NCI-H2171 (cell line): ENCODE measurements around the gene ARID1B.

ENCODE experiments used
- DNase-seq: peaks from one replicate; lab custom pipeline; 2025; lab: John Stamatoyannopoulos, UW

Gene ARID1B

DNA sequence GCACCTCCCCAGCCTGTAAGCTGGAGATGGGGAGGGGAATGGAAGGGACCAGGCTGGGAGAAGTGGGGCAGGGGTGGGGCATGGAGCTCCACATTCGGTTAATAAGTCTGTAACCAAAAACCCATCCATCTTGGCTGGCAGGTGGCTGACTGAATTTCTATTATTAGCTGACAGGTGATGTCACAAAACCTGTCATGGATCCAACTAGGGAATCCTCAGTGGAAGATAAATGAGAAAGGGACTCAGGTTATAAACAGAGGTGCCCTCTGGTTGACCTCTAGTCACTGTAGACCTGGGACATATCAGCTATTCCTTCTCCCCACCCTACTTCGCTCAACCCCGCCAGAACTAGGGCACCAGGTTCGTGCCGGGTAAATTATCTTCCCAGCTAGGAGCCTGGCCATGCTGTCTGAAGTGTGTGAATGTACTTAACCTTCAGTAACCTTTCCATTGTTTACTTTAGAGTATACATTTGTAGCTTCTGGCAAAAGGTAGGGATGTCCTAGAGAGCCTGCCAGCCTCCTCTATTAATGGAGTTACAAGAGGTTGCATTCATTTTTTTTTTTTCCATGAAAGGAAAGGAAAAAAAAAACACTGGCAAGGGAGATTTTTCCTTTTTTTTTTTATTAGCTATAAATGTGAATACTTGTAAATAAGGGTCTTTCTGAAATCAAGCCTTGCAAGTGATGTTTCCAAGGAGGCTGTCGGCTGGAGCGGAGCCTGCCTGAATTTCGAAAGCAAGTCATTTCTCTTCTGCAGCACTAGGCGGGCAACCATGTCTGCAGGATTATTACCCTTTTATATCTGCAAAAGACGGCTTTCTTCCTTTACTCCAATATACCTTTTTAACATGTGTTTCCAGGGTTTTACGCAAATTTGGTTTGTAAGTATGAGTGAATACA lies 410.3 kb downstream of the ARID1B start:
- DNase-seq: peak; percentile 95

DNA sequence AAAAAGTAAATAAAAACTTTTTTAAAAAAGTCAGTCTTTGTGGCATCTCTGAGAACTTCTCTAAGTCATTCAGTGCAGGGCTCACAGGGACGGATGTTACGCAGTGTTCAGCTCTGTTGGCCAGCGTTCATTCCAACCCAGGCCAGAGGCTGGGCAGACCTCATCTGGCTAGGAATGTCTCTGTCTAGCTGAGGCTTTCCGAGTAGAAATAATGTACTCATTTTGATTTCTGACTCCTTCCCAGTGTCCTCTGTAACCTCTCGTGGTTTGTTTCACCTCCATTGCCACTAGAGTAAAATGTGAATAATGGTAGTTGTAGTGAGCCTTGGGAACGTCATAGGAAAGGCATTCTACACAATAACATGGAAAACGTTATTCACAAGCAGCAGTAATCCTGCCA lies 411.0 kb downstream of the ARID1B start:
- no peak for DNase-seq

DNA sequence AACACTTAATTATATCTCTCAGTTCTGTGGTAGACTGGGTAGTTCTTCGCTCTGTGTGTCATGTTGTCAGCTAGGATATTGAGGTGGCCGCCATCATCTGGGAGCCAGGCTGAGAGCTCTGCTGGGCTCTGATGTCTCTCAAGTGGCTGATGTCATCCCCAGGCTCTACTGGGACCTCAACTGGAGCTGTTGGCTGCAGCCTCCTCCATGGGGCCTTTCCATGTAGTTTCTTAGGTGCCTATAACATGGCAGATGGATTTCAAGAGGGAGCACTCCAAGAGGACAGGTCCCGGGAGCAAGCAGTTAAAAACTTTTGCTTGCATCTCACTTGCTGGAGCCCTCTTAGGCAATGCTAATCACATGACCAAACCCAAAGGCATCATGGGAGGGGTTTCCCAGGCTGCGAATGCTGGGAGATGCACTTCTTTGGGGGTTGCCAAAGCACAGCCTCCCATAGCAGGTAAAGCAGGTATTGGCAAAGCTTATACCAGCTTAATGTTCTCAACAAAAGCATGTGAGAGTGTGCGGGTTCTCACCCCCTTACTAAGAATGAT lies 416.3 kb downstream of the ARID1B start:
- no peak for DNase-seq

GRCh38 chr6:157194110-157194509 lies 416.9 kb downstream of the ARID1B start:
- no peak for DNase-seq

GRCh38 chr6:157194643-157195042 lies 417.5 kb downstream of the ARID1B start:
- no peak for DNase-seq

DNA sequence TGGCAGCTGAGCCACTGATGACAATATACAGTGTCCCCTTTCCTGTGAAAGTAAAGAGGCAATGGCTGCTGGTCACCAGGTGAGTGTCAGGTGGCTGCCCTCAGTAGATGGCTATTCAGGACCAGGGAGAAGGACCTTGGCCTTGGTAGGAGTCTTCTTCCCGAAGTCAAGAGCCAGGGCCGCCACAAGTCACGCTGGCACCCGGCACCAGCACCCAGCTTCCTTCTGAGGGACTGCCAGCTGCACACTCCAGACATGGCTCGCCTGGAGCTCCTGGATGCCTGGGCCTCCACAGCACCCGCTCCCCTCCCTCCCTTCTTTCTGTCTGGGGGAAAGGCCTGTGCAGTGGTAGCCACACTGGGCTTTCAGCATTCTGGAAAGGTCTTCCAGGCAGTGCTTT lies 419.2 kb downstream of the ARID1B start:
- DNase-seq: no peak

DNA sequence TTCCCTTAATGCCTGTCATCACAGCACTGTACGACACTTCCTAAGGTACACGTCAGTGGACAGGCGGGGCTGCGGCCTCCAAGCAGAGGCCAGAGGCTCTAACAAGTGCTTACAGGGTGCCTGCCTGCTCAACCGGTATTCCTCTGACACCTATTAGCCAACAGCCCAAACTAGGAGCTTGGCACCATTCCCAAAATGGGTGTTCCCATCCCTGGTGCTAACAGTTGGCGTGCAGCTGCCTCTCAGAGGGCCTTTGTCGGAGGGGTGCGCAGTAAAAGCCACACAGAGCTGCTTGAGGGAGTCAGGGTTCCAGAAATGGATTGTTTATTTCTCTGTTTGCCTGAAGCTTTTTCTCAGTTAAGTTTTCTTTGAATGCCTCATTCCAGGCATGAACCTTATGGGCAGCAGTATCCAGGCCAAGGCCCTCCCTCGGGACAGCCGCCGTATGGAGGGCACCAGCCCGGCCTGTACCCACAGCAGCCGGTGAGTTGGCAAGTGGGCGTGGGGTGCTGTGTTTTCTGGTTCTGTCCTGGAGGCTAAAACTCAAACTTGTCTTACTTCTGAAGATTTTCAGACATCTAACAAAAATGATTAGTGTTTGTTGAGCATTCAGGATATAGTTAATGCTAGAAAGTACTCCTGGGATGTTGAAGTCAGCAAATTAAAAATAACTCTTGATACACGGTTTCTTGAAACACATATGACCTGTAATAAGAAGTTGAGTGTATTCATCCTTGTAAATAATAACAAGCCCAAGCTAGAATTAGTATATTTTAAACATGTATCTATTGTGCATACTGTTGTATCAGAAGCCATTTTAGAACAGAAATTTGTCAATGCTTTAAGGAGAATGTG lies 421.5 kb downstream of the ARID1B start:
- DNase-seq: peak; percentile 94

DNA sequence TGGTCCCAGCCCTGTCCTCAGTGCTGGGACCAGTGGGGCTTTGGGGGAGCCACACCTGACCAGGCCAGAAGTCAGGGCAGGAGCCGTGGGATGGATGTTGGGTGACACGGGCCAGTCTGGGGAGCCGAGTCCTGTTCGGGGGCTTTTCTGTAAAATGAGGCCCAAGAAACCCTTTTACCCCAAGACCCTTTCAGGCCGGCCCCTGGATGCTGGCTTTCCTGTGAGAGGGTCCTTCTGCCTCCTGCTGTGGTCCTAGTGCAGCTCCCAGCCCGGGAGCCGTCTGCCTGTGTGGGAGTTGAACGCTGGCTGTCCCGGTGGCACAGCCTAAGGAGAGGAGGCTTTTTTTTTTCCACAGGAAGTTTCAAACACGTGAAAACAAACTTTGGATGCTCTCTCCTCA lies 422.9 kb downstream of the ARID1B start:
- DNase-seq: no peak

DNA sequence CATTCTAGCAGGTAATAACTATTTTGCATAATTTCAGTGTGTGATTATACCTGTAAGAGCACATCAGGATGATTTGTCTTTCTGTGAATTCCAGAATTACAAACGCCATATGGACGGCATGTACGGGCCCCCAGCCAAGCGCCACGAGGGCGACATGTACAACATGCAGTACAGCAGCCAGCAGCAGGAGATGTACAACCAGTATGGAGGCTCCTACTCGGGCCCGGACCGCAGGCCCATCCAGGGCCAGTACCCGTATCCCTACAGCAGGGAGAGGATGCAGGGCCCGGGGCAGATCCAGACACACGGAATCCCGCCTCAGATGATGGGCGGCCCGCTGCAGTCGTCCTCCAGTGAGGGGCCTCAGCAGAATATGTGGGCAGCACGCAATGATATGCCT lies 423.4 kb downstream of the ARID1B start:
- peak; percentile 64 for DNase-seq

GRCh38 chr6:157201083-157201482 lies 423.9 kb downstream of the ARID1B start:
- no peak for DNase-seq

GRCh38 chr6:157203312-157203744 lies 426.1 kb downstream of the ARID1B start:
- peak; percentile 30 for DNase-seq

GRCh38 chr6:157203764-157204163 lies 426.6 kb downstream of the ARID1B start:
- no peak for DNase-seq

DNA sequence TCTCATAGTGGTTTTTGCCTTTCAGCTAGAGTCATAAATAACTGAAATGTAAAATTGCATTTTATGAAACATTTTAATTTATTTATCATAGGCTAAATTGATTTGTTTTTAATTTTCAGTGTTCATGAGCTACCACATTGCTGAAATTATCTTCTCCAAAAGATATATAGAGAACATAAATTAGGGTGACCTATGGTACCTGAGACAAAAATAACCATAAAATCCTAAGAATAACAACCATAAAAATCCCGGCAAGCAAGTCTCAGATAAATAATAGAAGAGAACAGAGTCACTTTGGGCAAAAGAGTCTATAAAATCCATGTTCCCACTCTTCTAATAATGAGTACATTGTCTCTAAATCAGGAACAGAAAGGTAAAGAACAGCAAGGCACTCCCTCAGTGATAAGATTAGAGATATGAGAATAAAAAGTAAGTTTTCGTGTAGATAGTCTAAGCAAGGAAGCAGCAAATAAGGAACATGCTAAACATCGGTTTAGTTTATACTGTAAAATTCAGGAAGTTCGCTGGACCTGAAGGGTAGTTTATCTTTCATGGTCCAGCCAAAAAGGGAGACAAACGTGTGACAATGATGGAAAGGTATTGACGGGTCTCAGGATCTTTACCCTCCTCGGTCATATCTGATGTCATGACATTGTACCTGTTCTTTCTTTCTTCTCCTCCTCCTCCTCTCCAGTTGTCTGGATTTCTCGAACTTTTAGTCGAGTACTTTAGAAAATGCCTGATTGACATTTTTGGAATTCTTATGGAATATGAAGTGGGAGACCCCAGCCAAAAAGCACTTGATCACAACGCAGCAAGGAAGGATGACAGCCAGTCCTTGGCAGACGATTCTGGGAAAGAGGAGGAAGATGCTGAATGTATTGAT lies 428.5 kb downstream of the ARID1B start:
- no peak for DNase-seq

GRCh38 chr6:157206359-157206815 lies 429.2 kb downstream of the ARID1B start:
- DNase-seq: no peak

DNA sequence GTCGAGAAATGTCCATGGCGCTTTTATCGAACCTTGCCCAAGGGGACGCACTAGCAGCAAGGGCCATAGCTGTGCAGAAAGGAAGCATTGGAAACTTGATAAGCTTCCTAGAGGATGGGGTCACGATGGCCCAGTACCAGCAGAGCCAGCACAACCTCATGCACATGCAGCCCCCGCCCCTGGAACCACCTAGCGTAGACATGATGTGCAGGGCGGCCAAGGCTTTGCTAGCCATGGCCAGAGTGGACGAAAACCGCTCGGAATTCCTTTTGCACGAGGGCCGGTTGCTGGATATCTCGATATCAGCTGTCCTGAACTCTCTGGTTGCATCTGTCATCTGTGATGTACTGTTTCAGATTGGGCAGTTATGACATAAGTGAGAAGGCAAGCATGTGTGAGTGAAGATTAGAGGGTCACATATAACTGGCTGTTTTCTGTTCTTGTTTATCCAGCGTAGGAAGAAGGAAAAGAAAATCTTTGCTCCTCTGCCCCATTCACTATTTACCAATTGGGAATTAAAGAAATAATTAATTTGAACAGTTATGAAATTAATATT lies 430.4 kb downstream of the ARID1B start:
- no peak for DNase-seq

DNA sequence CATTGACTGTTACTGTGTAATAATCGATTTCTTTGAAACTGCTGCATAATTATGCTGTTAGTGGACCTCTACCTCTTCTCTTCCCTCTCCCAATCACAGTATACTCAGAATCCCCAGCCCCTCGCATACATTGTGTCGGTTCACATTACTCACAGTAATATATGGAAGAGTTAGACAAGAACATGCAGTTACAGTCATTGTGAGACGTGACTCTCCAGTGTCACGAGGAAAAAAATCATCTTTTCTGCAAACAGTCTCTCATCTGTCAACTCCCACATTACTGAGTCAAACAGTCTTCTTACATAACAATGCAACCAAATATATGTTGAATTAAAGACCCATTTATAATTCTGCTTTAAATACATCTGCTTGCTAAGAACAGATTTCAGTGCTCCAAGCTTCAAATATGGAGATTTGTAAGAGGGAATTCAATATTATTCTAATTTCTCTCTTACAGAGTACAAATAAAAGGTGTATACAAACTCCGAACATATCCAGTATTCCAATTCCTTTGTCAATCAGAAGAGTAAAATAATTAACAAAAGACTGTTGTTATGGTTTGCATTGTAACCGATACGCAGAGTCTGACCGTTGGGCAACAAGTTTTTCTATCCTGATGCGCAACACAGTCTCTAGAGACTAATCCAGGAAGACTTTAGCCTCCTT lies 432.8 kb downstream of the ARID1B start:
- DNase-seq: no peak

DNA sequence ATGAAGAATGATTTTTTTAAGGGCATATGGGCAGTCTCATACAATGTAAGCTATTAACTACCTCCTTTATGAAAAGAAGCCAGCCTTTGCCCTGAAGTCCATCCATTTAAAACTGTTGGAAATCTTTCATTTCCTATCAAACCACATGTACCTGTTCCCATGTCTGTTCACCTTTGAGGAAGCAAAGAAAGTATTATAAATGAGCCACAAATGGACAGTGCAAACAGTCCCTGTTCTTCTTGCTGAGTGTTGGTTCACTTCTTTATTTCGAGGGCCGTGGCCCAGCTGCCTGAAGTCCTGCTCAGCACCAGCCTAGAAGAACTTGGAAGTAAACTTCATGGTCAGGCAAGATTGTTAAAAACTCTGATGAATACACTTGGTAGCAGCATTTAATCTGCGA lies 433.8 kb downstream of the ARID1B start:
- DNase-seq: no peak

- no peak for DNase-seq
Measured at GRCh38 chr6:157211603-157212455, 434.7 kb downstream of the ARID1B start.

GRCh38 chr6:157213426-157213825 lies 436.2 kb downstream of the ARID1B start:
- DNase-seq: no peak
